HG02798 (cell line): ENCODE results near the gene GMEB2.
A peak's percentile ranks its signal among the peaks of the same experiment; 100 is the strongest.
"Not testable (repeated sequence)": the region's sequence is repeated elsewhere in the genome, so short reads cannot be mapped to it uniquely, and the experiment has no call there.

Experiments used
- ATAC-seq: cut with Tn5 transposase; IDR thresholded peaks from one replicate; pipeline ENCODE4 v1.9.1; 2021; ENCODE audit warnings: mild to moderate bottlenecking; ENCODE audit not compliant: unreplicated experiment, poor library complexity

Gene GMEB2

GRCh38 chr20:63657937-63658748 lies 31.2 kb upstream of the GMEB2 start, which contains the start of gene RTEL1:
RTEL1 (plus strand) TSS chr20:63658312; CDS start chr20:63659403, 1,091 bp downstream.
- ATAC-seq = peak; percentile 86

- peak; percentile 1 for ATAC-seq
Measured at GRCh38 chr20:63657260-63657936, 30.5 kb upstream of the GMEB2 start.

- ATAC-seq = no peak
Measured at GRCh38 chr20:63656451-63656850, 29.6 kb upstream of the GMEB2 start.

- no peak for ATAC-seq
Measured at GRCh38 chr20:63655249-63655648, 28.3 kb upstream of the GMEB2 start.

GRCh38 chr20:63653974-63654668 lies 27.2 kb upstream of the GMEB2 start:
- no peak for ATAC-seq

GRCh38 chr20:63653041-63653973 lies 26.4 kb upstream of the GMEB2 start, which contains the start of gene STMN3:
STMN3 (minus strand) TSS chr20:63653424; CDS start chr20:63653345, 79 bp downstream.
- no peak for ATAC-seq

- ATAC-seq = no peak
Measured at GRCh38 chr20:63652192-63652980, 25.5 kb upstream of the GMEB2 start.

GRCh38 chr20:63651942-63652191 lies 25.0 kb upstream of the GMEB2 start:
- no peak for ATAC-seq

GRCh38 chr20:63650486-63650885 lies 23.6 kb upstream of the GMEB2 start:
- ATAC-seq = not testable (repeated sequence)

GRCh38 chr20:63648895-63649589 lies 22.1 kb upstream of the GMEB2 start:
- ATAC-seq = no peak

GRCh38 chr20:63648190-63648589 lies 21.3 kb upstream of the GMEB2 start:
- no peak for ATAC-seq

GRCh38 chr20:63645218-63645617 lies 18.3 kb upstream of the GMEB2 start:
- ATAC-seq = no peak

GRCh38 chr20:63643946-63644345 lies 17.0 kb upstream of the GMEB2 start:
- ATAC-seq = no peak

GRCh38 chr20:63643499-63643898 lies 16.6 kb upstream of the GMEB2 start:
- ATAC-seq = no peak

GRCh38 chr20:63642527-63643247 lies 15.8 kb upstream of the GMEB2 start:
- ATAC-seq = no peak

GRCh38 chr20:63641792-63642523 lies 15.1 kb upstream of the GMEB2 start:
- peak; percentile 80 for ATAC-seq

GRCh38 chr20:63641146-63641791 lies 14.4 kb upstream of the GMEB2 start:
- ATAC-seq = peak; percentile 22
